Measurements from ENCODE around the gene CCDC57.

- TF ChIP-seq, protein P1, sequence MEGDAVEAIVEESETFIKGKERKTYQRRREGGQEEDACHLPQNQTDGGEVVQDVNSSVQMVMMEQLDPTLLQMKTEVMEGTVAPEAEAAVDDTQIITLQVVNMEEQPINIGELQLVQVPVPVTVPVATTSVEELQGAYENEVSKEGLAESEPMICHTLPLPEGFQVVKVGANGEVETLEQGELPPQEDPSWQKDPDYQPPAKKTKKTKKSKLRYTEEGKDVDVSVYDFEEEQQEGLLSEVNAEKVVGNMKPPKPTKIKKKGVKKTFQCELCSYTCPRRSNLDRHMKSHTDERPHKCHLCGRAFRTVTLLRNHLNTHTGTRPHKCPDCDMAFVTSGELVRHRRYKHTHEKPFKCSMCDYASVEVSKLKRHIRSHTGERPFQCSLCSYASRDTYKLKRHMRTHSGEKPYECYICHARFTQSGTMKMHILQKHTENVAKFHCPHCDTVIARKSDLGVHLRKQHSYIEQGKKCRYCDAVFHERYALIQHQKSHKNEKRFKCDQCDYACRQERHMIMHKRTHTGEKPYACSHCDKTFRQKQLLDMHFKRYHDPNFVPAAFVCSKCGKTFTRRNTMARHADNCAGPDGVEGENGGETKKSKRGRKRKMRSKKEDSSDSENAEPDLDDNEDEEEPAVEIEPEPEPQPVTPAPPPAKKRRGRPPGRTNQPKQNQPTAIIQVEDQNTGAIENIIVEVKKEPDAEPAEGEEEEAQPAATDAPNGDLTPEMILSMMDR (IDR thresholded peaks at IDR 0.05), result no peak
- TF ChIP-seq POLR2A (IDR thresholded peaks at IDR 0.05), result no peak
Measured at GRCh38 chr17:82090549-82091263, 121.9 kb downstream of the CCDC57 start.

Data from thyroid gland (tissue), 4 donors.